HCT116 (cell line): ENCODE results near the gene ITGA2B. TPM values are rescaled to one million over a fixed set of nuclear protein-coding genes. Genes with fewer than 3 reads are reported as not detected.

Experiments used
- ATAC-seq: fragments of 200-7000 bp; cut with Tn5 transposase; 2 replicates; pipeline ENCODE4 v1.9.1; 2020; ENCODE audit warnings: mild to moderate bottlenecking, moderate library complexity
- BruUV-seq: library from RNA; stranded (reverse); fragments of 400-500 nt; replicated peaks from 2 replicates; lab custom pipeline; 2021; lab: Mats Ljungman, UMichigan
- CTCF ChIA-PET: fragments of 300-600 bp; sonication (Branson Sonifier 250); formaldehyde crosslinking; loops from one replicate; lab custom pipeline; 2021; ENCODE audit warnings: antibody characterized with exemption; lab: Charles Lee
- POLR2A ChIA-PET: fragments of 300-600, 350-600 bp; sonication (Branson Sonifier 250); formaldehyde crosslinking; loops from one replicate; lab custom pipeline; 2021; ENCODE audit warnings: antibody characterized with exemption; lab: Charles Lee
- RAD21 ChIA-PET, 2 experiments: fragments of 300-600 bp; sonication (Branson Sonifier 250); formaldehyde crosslinking; loops; one replicate each; lab custom pipeline; 2023; ENCODE audit warnings: low total read pairs in 2 of 2; ENCODE audit not compliant: uncharacterized antibody in 2 of 2, unreplicated experiment in 2 of 2, low non-redundant PET in 1 of 2; lab: Charles Lee
- DNase-seq: peaks from one replicate; pipeline ENCODE4 v3.0.0-alpha.2; 2010; ENCODE audit warnings: low read depth, low spot score
- H2AFZ ChIP-seq: fragments of 200-600 bp; shearing (Covaris generic), sonication (generic); 2 replicates; pipeline ENCODE4 v1.6.1; 2017; ENCODE audit warnings: low read depth, mixed run types, mixed read lengths, antibody characterized with exemption, low read length; ENCODE audit not compliant: poor library complexity, severe bottlenecking
- H3K27ac ChIP-seq: 2 replicates; pipeline ENCODE4 v1.5.1; 2012; ENCODE audit warnings: low read depth, low read length
- H3K27me3 ChIP-seq: fragments of 200-600 bp; sonication (generic); 2 replicates; pipeline ENCODE4 v1.6.1; 2016; ENCODE audit warnings: mixed run types, low read length, mixed read lengths; ENCODE audit not compliant: insufficient read depth
- H3K36me3 ChIP-seq, 2 experiments: fragments of 200-500 bp in 1 of 2; fragments of 200-600 bp in 1 of 2; sonication (Bioruptor generic) in 1 of 2; sonication (generic) in 1 of 2; 2 replicates each; pipeline versions ENCODE4 v1.5.1 to v1.6.1; 2014 to 2016; ENCODE audit warnings: low read length in 2 of 2, inconsistent platforms in 1 of 2, mixed read lengths in 1 of 2, mixed run types in 1 of 2; ENCODE audit not compliant: insufficient read depth in 2 of 2, control insufficient read depth in 1 of 2
- H3K4me1 ChIP-seq, 2 experiments: fragments of 200-600 bp in 1 of 2; sonication (generic) in 1 of 2; 2 replicates each; pipeline versions ENCODE4 v1.5.1 to v1.6.1; 2012 to 2017; ENCODE audit warnings: low read length in 2 of 2, inconsistent platforms in 1 of 2, mild to moderate bottlenecking in 1 of 2, mixed read lengths in 1 of 2, mixed run types in 1 of 2, moderate library complexity in 1 of 2; ENCODE audit not compliant: insufficient read depth in 2 of 2, control insufficient read depth in 1 of 2
- H3K4me2 ChIP-seq: fragments of 200-600 bp; sonication (generic); 2 replicates; pipeline ENCODE4 v1.6.1; 2017; ENCODE audit warnings: mixed run types, low read length, mixed read lengths
- H3K4me3 ChIP-seq, 2 experiments: fragments of 200-600 bp in 1 of 2; sonication (generic) in 1 of 2; replicated peaks in 1 of 2; 2 replicates each; pipeline ENCODE4 v1.5.1; 2011 to 2016; ENCODE audit warnings: low read length in 2 of 2, control low read depth in 1 of 2, low read depth in 1 of 2, mild to moderate bottlenecking in 1 of 2, mixed read lengths in 1 of 2, mixed run types in 1 of 2
- H3K79me2 ChIP-seq: fragments of 200-600 bp; sonication (generic); 2 replicates; pipeline ENCODE4 v1.6.1; 2017; ENCODE audit warnings: mild to moderate bottlenecking, mixed run types, low read length, moderate library complexity, mixed read lengths; ENCODE audit not compliant: insufficient read depth
- H3K9ac ChIP-seq: fragments of 200-600 bp; sonication (generic); 2 replicates; pipeline ENCODE4 v1.6.1; 2016; ENCODE audit warnings: low read length, mixed read lengths
- H3K9me2 ChIP-seq: fragments of 200-600 bp; sonication (generic), shearing (Covaris generic); 2 replicates; pipeline ENCODE4 v1.6.1; 2017; ENCODE audit warnings: mixed run types, mild to moderate bottlenecking, moderate library complexity; ENCODE audit not compliant: insufficient read depth
- H3K9me3 ChIP-seq, 2 experiments: fragments of 200-500 bp in 1 of 2; fragments of 200-600 bp in 1 of 2; sonication (Bioruptor generic) in 1 of 2; sonication (generic) in 1 of 2; 2 replicates each; pipeline ENCODE4 v1.6.1; 2014 to 2017; ENCODE audit warnings: low read length in 2 of 2, mixed read lengths in 2 of 2, inconsistent platforms in 1 of 2, low read depth in 1 of 2, mild to moderate bottlenecking in 1 of 2, mixed run types in 1 of 2, moderate library complexity in 1 of 2; ENCODE audit not compliant: control insufficient read depth in 1 of 2, insufficient read depth in 1 of 2
- H4K20me1 ChIP-seq: fragments of 200-600 bp; sonication (generic), shearing (Covaris generic); 2 replicates; pipeline ENCODE4 v1.6.1; 2017; ENCODE audit warnings: mixed run types, mild to moderate bottlenecking, moderate library complexity; ENCODE audit not compliant: insufficient read depth
- CBX3 ChIP-seq: IDR thresholded peaks from 2 replicates; pipeline ENCODE4 v1.6.1; 2012; ENCODE audit warnings: low read depth
- CEBPB ChIP-seq: IDR thresholded peaks from 2 replicates; pipeline ENCODE4 v1.6.1; 2012; ENCODE audit warnings: low read depth
- EGR1 ChIP-seq: IDR thresholded peaks from 2 replicates; pipeline ENCODE4 v1.6.1; 2012; ENCODE audit warnings: low read depth
- ELF1 ChIP-seq: IDR thresholded peaks from 2 replicates; pipeline ENCODE4 v1.6.1; 2012; ENCODE audit warnings: low read depth, borderline replicate concordance
- FOSL1 ChIP-seq: IDR thresholded peaks from 2 replicates; pipeline ENCODE4 v1.6.1; 2012; ENCODE audit warnings: low read depth
- JUND ChIP-seq: IDR thresholded peaks from 2 replicates; pipeline ENCODE4 v1.6.1; 2012
- POLR2A ChIP-seq: IDR thresholded peaks from 2 replicates; pipeline ENCODE4 v1.7.0; 2011; ENCODE audit warnings: borderline replicate concordance; ENCODE audit not compliant: insufficient read depth, insufficient read length; ENCODE audit errors: extremely low read depth
- POLR2AphosphoS5 ChIP-seq: IDR thresholded peaks from 2 replicates; pipeline ENCODE4 v1.6.1; 2011; ENCODE audit warnings: mild to moderate bottlenecking, low read depth, low read length, moderate library complexity
- RAD21 ChIP-seq: IDR thresholded peaks from 2 replicates; pipeline ENCODE4 v1.6.1; 2012; ENCODE audit warnings: low read depth, mild to moderate bottlenecking
- SIN3A ChIP-seq: IDR thresholded peaks from 2 replicates; pipeline ENCODE4 v1.6.1; 2012; ENCODE audit warnings: low read depth
- SP1 ChIP-seq: IDR thresholded peaks from 2 replicates; pipeline ENCODE4 v1.6.1; 2012; ENCODE audit warnings: low read depth
- SRF ChIP-seq: IDR thresholded peaks from 2 replicates; pipeline ENCODE4 v1.6.1; 2012; ENCODE audit warnings: low read depth
- TCF7L2 ChIP-seq: IDR thresholded peaks from 2 replicates; pipeline ENCODE4 v1.7.0; 2011; ENCODE audit warnings: borderline replicate concordance, inconsistent platforms; ENCODE audit not compliant: insufficient read depth, insufficient read length; ENCODE audit errors: extremely low read depth
- YY1 ChIP-seq: IDR thresholded peaks from 2 replicates; pipeline ENCODE4 v1.6.1; 2011; ENCODE audit warnings: low read length, low read depth, moderate library complexity, mild to moderate bottlenecking; ENCODE audit not compliant: insufficient replicate concordance; ENCODE audit errors: extremely low read depth
- ZFX ChIP-seq: fragments of 450-650 bp; IDR thresholded peaks from 2 replicates; pipeline ENCODE4 v1.6.1; 2017
- ZNF274 ChIP-seq: fragments of 200-500 bp; sonication (Bioruptor generic); IDR thresholded peaks from 2 replicates; pipeline ENCODE4 v1.6.1; 2014; ENCODE audit warnings: mild to moderate bottlenecking, low read depth, low read length, inconsistent platforms
- intact Hi-C: fragments of 100-400 bp; cut with micrococcal nuclease; formaldehyde crosslinking; loops from 2 replicates; pipeline ENCODE4 v1.10.0; 2022
- total RNA-seq: library from RNA; stranded (reverse); gene quantifications from one replicate; pipeline ENCODE4 v1.2.1, GENCODE V29; 2021; ENCODE audit not compliant: unreplicated experiment
- TF ChIP-seq, protein P1 (sequence below): IDR thresholded peaks from 2 replicates; pipeline ENCODE4 v1.6.1; 2011; ENCODE audit warnings: mild to moderate bottlenecking, low read length, moderate library complexity; ENCODE audit not compliant: insufficient replicate concordance; ENCODE audit errors: extremely low read depth
- TF ChIP-seq, protein P2 (sequence below): IDR thresholded peaks from 2 replicates; pipeline ENCODE4 v1.6.1; 2012; ENCODE audit warnings: low read depth

Gene ITGA2B
- total RNA-seq, 1 experiment from 2014 or later: 7.6 TPM

DNA sequence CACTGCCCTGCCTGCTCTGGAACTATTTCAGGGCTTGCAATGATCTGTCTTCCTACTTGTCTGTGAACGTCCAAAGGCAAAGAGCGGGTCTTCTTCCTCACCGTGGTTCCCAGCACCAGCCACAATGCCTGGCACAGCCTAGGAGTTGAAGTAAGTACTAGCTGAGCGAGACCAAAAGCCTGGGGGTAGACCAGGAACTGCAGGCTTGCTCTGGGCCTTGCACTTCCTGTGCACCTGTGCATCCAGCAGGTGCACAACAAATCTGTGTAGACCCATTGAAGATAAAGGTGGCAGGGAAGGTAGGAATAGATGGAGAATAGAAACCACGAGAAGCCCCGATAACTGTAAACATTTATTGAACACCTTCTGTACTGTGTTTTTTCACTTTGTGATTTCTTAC, 30.4 kb downstream of the ITGA2B start:
- Histone ChIP-seq H3K36me3 (no peaks in the 10 kb centered on the region; a peak in 1 of 4 replicates), H2AFZ (no peak overlapping the region), H3K79me2 (no peaks in the 10 kb centered on the region), H3K27me3 (no peaks in the 10 kb centered on the region), H4K20me1 (no peaks in the 10 kb centered on the region), H3K27ac (no peak overlapping the region), H3K4me3 (no peak overlapping the region), H3K9me2 (no peaks in the 10 kb centered on the region), H3K4me1 (peaks cover 4 to 25% of the 10 kb centered on the region in 2 experiments; a peak in 3 of 4 replicates), H3K4me2 (no peak overlapping the region), H3K9ac (no peak overlapping the region), H3K9me3 (no peaks in the 10 kb centered on the region)
- DNase-seq (no peak), ATAC-seq (no peak)
- intact Hi-C loops: no loop called here
- ChIA-PET CTCF (interaction anchor here (1.0 kb wide), 1 partner anchor 13 kb away, joined by 3 read pairs; no protein-coding TSS in a partner anchor), POLR2A (interaction anchor here (1.0 kb wide), 1 partner anchor 191 kb away, joined by 4 read pairs; no protein-coding TSS in a partner anchor), RAD21 (no interaction called here)
- BruUV-seq: no TSS peak
- no peak for TF ChIP-seq TCF7L2
- TF ChIP-seq POLR2A: no peak
- TF ChIP-seq CEBPB: no peak
- no peak for TF ChIP-seq RAD21
- TF ChIP-seq, protein P1, sequence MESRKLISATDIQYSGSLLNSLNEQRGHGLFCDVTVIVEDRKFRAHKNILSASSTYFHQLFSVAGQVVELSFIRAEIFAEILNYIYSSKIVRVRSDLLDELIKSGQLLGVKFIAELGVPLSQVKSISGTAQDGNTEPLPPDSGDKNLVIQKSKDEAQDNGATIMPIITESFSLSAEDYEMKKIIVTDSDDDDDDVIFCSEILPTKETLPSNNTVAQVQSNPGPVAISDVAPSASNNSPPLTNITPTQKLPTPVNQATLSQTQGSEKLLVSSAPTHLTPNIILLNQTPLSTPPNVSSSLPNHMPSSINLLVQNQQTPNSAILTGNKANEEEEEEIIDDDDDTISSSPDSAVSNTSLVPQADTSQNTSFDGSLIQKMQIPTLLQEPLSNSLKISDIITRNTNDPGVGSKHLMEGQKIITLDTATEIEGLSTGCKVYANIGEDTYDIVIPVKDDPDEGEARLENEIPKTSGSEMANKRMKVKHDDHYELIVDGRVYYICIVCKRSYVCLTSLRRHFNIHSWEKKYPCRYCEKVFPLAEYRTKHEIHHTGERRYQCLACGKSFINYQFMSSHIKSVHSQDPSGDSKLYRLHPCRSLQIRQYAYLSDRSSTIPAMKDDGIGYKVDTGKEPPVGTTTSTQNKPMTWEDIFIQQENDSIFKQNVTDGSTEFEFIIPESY: no peak
- no peak for TF ChIP-seq CBX3
- TF ChIP-seq YY1: no peak
- no peak for TF ChIP-seq ELF1
- TF ChIP-seq POLR2AphosphoS5: no peak
- no peak for TF ChIP-seq ZFX
- TF ChIP-seq SIN3A: no peak
- TF ChIP-seq ZNF274: no peak
- no peak for TF ChIP-seq SRF
- TF ChIP-seq JUND: no peak
- no peak for TF ChIP-seq EGR1
- no peak for TF ChIP-seq FOSL1
- TF ChIP-seq SP1: no peak
- TF ChIP-seq, protein P2, sequence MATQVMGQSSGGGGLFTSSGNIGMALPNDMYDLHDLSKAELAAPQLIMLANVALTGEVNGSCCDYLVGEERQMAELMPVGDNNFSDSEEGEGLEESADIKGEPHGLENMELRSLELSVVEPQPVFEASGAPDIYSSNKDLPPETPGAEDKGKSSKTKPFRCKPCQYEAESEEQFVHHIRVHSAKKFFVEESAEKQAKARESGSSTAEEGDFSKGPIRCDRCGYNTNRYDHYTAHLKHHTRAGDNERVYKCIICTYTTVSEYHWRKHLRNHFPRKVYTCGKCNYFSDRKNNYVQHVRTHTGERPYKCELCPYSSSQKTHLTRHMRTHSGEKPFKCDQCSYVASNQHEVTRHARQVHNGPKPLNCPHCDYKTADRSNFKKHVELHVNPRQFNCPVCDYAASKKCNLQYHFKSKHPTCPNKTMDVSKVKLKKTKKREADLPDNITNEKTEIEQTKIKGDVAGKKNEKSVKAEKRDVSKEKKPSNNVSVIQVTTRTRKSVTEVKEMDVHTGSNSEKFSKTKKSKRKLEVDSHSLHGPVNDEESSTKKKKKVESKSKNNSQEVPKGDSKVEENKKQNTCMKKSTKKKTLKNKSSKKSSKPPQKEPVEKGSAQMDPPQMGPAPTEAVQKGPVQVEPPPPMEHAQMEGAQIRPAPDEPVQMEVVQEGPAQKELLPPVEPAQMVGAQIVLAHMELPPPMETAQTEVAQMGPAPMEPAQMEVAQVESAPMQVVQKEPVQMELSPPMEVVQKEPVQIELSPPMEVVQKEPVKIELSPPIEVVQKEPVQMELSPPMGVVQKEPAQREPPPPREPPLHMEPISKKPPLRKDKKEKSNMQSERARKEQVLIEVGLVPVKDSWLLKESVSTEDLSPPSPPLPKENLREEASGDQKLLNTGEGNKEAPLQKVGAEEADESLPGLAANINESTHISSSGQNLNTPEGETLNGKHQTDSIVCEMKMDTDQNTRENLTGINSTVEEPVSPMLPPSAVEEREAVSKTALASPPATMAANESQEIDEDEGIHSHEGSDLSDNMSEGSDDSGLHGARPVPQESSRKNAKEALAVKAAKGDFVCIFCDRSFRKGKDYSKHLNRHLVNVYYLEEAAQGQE: no peak
